ENCODE measurements around the gene MYCBP2.

DNA sequence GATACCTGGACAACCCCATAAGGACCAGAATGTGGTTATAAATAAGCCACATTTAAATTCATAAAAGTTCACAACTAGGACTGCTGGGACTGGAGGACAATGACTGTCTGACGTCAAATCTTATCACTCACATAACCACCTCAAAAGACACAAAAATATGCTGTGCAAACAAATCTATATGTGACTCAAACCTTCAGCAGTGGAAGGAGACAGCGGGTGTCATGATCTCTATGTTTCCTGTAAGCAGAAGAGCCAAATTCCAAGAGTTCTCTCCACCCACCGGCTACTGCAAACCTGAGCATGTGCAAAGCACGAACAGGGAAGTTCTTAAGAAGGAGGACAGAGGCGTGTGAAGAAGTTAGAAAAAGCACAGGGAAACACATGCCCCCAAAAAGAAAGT, 113.2 kb downstream of the MYCBP2 start:
- no peak for TF ChIP-seq CTCF (IDR thresholded peaks at IDR 0.05)
- no peak for TF ChIP-seq POLR2A (IDR thresholded peaks at IDR 0.05)
